ENCODE data around the gene SLC25A21. TPM values are rescaled to one million over a fixed set of nuclear protein-coding genes. Genes with fewer than 3 reads are reported as not detected.

The SLC25A21 gene
- total RNA-seq, 1 donor from 2014 or later, result 0.56 TPM

- no peaks in the 10 kb centered on the region for H3K36me3 Mint-ChIP-seq (ENCODE audit: unreplicated experiment)
- no peaks in the 10 kb centered on the region for H3K9me3 Mint-ChIP-seq (ENCODE audit: unreplicated experiment)
- H3K4me1 Mint-ChIP-seq (ENCODE audit: unreplicated experiment), result no peaks in the 10 kb centered on the region
- no peak for DNase-seq (ENCODE audit: extremely low spot score, unreplicated experiment)
- TF ChIP-seq CTCF (IDR thresholded peaks at IDR 0.05), result no peak
- no peak overlapping the region for H3K4me3 Mint-ChIP-seq (ENCODE audit: unreplicated experiment)
- peaks cover 22% of the 10 kb centered on the region for H3K27me3 Mint-ChIP-seq (ENCODE audit: unreplicated experiment)
- H3K27ac Mint-ChIP-seq (ENCODE audit: unreplicated experiment), result no peak overlapping the region
Observed at GRCh38 chr14:36726128-36726527, 446.3 kb downstream of the SLC25A21 start.

- DNase-seq (ENCODE audit: extremely low spot score, unreplicated experiment), result no peak
- no peak overlapping the region for H3K4me3 Mint-ChIP-seq (ENCODE audit: unreplicated experiment)
- peaks cover 22% of the 10 kb centered on the region for H3K27me3 Mint-ChIP-seq (ENCODE audit: unreplicated experiment)
- TF ChIP-seq CTCF (IDR thresholded peaks at IDR 0.05), result no peak
- no peaks in the 10 kb centered on the region for H3K9me3 Mint-ChIP-seq (ENCODE audit: unreplicated experiment)
- H3K36me3 Mint-ChIP-seq (ENCODE audit: unreplicated experiment), result no peaks in the 10 kb centered on the region
- H3K27ac Mint-ChIP-seq (ENCODE audit: unreplicated experiment), result no peak overlapping the region
- no peaks in the 10 kb centered on the region for H3K4me1 Mint-ChIP-seq (ENCODE audit: unreplicated experiment)
Observed at GRCh38 chr14:36724162-36724561, 448.2 kb downstream of the SLC25A21 start.

- no peak for TF ChIP-seq CTCF (IDR thresholded peaks at IDR 0.05)
- Mint-ChIP-seq H3K36me3 (ENCODE audit: unreplicated experiment) (no peaks in the 10 kb centered on the region), H3K9me3 (ENCODE audit: unreplicated experiment) (no peaks in the 10 kb centered on the region), H3K4me3 (ENCODE audit: unreplicated experiment) (no peak overlapping the region), H3K27ac (ENCODE audit: unreplicated experiment) (no peak overlapping the region), H3K4me1 (ENCODE audit: unreplicated experiment) (no peaks in the 10 kb centered on the region), H3K27me3 (ENCODE audit: unreplicated experiment) (peaks cover 22% of the 10 kb centered on the region)
- no peak for DNase-seq (ENCODE audit: extremely low spot score, unreplicated experiment)
Observed at GRCh38 chr14:36723530-36723929, 448.9 kb downstream of the SLC25A21 start.

GRCh38 chr14:36721877-36722276 is 450.5 kb downstream of the SLC25A21 start:
- Mint-ChIP-seq H3K4me3 (ENCODE audit: unreplicated experiment) (no peak overlapping the region), H3K27ac (ENCODE audit: unreplicated experiment) (no peak overlapping the region), H3K4me1 (ENCODE audit: unreplicated experiment) (no peaks in the 10 kb centered on the region), H3K9me3 (ENCODE audit: unreplicated experiment) (no peaks in the 10 kb centered on the region), H3K36me3 (ENCODE audit: unreplicated experiment) (no peaks in the 10 kb centered on the region), H3K27me3 (ENCODE audit: unreplicated experiment) (peaks cover 15% of the 10 kb centered on the region)
- DNase-seq (ENCODE audit: extremely low spot score, unreplicated experiment), result no peak
- TF ChIP-seq CTCF (IDR thresholded peaks at IDR 0.05), result no peak

- Mint-ChIP-seq H3K9me3 (ENCODE audit: unreplicated experiment) (no peaks in the 10 kb centered on the region), H3K4me3 (ENCODE audit: unreplicated experiment) (no peak overlapping the region), H3K4me1 (ENCODE audit: unreplicated experiment) (no peaks in the 10 kb centered on the region), H3K36me3 (ENCODE audit: unreplicated experiment) (no peaks in the 10 kb centered on the region), H3K27me3 (ENCODE audit: unreplicated experiment) (peaks cover 7% of the 10 kb centered on the region), H3K27ac (ENCODE audit: unreplicated experiment) (no peak overlapping the region)
- DNase-seq (ENCODE audit: extremely low spot score, unreplicated experiment), result no peak
- TF ChIP-seq CTCF (IDR thresholded peaks at IDR 0.05), result no peak
Observed at GRCh38 chr14:36720657-36721056, 451.7 kb downstream of the SLC25A21 start.
